Osteoblast (primary cell): ENCODE data around the gene SOX8. TPM values are rescaled to one million over a fixed set of nuclear protein-coding genes. Genes with fewer than 3 reads are reported as not detected.
A peak's percentile ranks its signal among the peaks of the same experiment; 100 is the strongest.

Source experiments
- DNase-seq: peaks from one replicate; pipeline ENCODE4 v3.0.0; 2011; ENCODE audit warnings: low spot score, mixed read lengths; ENCODE audit not compliant: insufficient read length; ENCODE audit errors: missing footprints
- H2AFZ ChIP-seq: 2 replicates; pipeline ENCODE4 v1.6.0; 2011; ENCODE audit warnings: mild to moderate bottlenecking, low read length
- H3K27ac ChIP-seq: 2 replicates; pipeline ENCODE4 v1.5.1; 2011; ENCODE audit warnings: mild to moderate bottlenecking, low read depth, low read length, moderate library complexity
- H3K27me3 ChIP-seq: 2 replicates; pipeline ENCODE4 v1.6.0; 2012; ENCODE audit warnings: mild to moderate bottlenecking, control low read depth, inconsistent platforms, low read length, moderate library complexity; ENCODE audit not compliant: insufficient read depth
- H3K36me3 ChIP-seq: 2 replicates; pipeline ENCODE4 v1.5.1; 2011; ENCODE audit warnings: mild to moderate bottlenecking, low read length, control low read depth, moderate library complexity; ENCODE audit not compliant: insufficient read depth
- H3K4me1 ChIP-seq: 2 replicates; pipeline ENCODE4 v1.5.1; 2011; ENCODE audit warnings: mild to moderate bottlenecking, low read length, control low read depth, moderate library complexity; ENCODE audit not compliant: insufficient read depth
- H3K4me2 ChIP-seq: 2 replicates; pipeline ENCODE4 v1.6.0; 2011; ENCODE audit warnings: mild to moderate bottlenecking, low read length; ENCODE audit not compliant: insufficient read depth
- H3K4me3 ChIP-seq: fragments of 200-600 bp; sonication (generic); 3 replicates; pipeline ENCODE4 v1.5.1; 2012; ENCODE audit warnings: mild to moderate bottlenecking, low read length, inconsistent platforms; ENCODE audit not compliant: insufficient read depth
- H3K79me2 ChIP-seq: 2 replicates; pipeline ENCODE4 v1.6.0; 2012; ENCODE audit warnings: mild to moderate bottlenecking, low read length, control low read depth, inconsistent platforms; ENCODE audit not compliant: insufficient read depth
- H3K9me3 ChIP-seq: 2 replicates; pipeline ENCODE4 v1.5.1; 2011; ENCODE audit warnings: low read depth, low read length, control low read depth
- H4K20me1 ChIP-seq: 2 replicates; pipeline ENCODE4 v1.6.0; 2012; ENCODE audit warnings: mild to moderate bottlenecking, low read length, control low read depth; ENCODE audit not compliant: insufficient read depth
- CTCF ChIP-seq: IDR thresholded peaks from 2 replicates; pipeline ENCODE4 v1.5.1; 2011; ENCODE audit warnings: mild to moderate bottlenecking, low read depth, low read length, moderate library complexity; ENCODE audit errors: extremely low read depth
- total RNA-seq: library from RNA; depleted of rRNA; stranded (reverse); fragments of >200 nt; gene quantifications from 2 replicates; pipeline ENCODE4 v1.2.3, GENCODE V29; 2012

SOX8 gene
- total RNA-seq, 1 donor: not detected

- Histone ChIP-seq H3K36me3 (no peaks in the 10 kb centered on the region), H2AFZ (no peak overlapping the region), H3K27me3 (peaks cover 30% of the 10 kb centered on the region), H3K9me3 (no peaks in the 10 kb centered on the region), H3K4me1 (peaks cover 14% of the 10 kb centered on the region), H3K4me3 (no peak overlapping the region), H3K79me2 (no peaks in the 10 kb centered on the region), H3K27ac (no peak overlapping the region), H3K4me2 (peak overlapping the region; percentile 66), H4K20me1 (no peaks in the 10 kb centered on the region)
- no peak for TF ChIP-seq CTCF
- DNase-seq: peak; percentile 96
Observed at GRCh38 chr16:1003391-1004347, 22.1 kb downstream of the SOX8 start.

GRCh38 chr16:1005286-1005685, 23.7 kb downstream of the SOX8 start:
- H2AFZ ChIP-seq: no peak overlapping the region
- H3K4me3 ChIP-seq: no peak overlapping the region
- no peaks in the 10 kb centered on the region for H3K79me2 ChIP-seq
- H3K36me3 ChIP-seq: no peaks in the 10 kb centered on the region
- TF ChIP-seq CTCF: no peak
- no peaks in the 10 kb centered on the region for H3K9me3 ChIP-seq
- H4K20me1 ChIP-seq: no peaks in the 10 kb centered on the region
- H3K4me1 ChIP-seq: peaks cover 14% of the 10 kb centered on the region
- no peak for DNase-seq
- H3K27ac ChIP-seq: no peak overlapping the region
- peaks cover 21% of the 10 kb centered on the region for H3K27me3 ChIP-seq
- no peak overlapping the region for H3K4me2 ChIP-seq

GRCh38 chr16:1006781-1007180, 25.2 kb downstream of the SOX8 start:
- H3K4me1 ChIP-seq: peaks cover 14% of the 10 kb centered on the region

More at GRCh38 chr16:1006781-1007180, 25.2 kb downstream of the SOX8 start:
- H3K27ac ChIP-seq: no peak overlapping the region
- TF ChIP-seq CTCF: no peak
- no peak overlapping the region for H3K4me3 ChIP-seq
- H2AFZ ChIP-seq: no peak overlapping the region
- H3K27me3 ChIP-seq: peaks cover 14% of the 10 kb centered on the region
- no peaks in the 10 kb centered on the region for H3K36me3 ChIP-seq
- H3K9me3 ChIP-seq: no peaks in the 10 kb centered on the region
- no peak for DNase-seq
- no peaks in the 10 kb centered on the region for H4K20me1 ChIP-seq
- H3K4me2 ChIP-seq: no peak overlapping the region
- no peaks in the 10 kb centered on the region for H3K79me2 ChIP-seq
